Measurements from ENCODE around the gene SEC14L1. TPM values are rescaled to one million over a fixed set of nuclear protein-coding genes. Genes with fewer than 3 reads are reported as not detected.

SEC14L1 gene
- total RNA-seq, 2 experiments from 2014 or later = 44.2 to 67.0 TPM

DNA sequence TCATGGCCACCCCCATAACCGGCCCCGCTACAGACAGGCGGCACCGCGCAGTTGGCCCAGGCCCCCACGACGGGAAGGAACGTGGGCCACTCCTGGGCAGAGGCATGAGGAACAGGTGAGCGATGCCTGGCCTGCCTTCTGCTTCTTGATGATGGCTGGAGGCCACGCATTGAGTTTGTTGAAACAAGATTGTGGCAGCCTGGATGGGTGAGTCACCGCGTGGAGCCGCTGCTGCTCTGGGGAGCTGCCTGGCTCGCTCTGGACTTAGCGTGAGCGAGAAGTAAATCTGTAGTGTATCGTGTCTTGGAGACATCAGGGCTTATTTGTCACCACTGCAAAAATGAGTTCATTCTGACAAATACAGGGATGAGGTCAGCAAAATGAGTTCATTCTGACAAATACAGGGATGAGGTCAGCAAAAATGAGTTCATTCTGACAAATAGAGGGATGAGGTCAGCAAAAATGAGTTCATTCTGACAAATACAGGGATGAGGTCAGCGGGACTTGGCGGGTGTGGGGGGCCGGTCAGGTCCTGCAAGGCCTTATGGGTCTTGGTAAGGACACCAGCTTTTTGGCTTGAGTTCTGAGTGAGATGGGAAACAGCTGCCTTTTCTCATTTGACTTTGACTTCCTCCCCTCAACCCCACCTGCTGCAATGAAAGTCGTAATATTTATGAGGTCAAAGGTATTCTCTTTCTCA is 93.0 kb downstream of the SEC14L1 start:
- POLR2A ChIA-PET = interaction anchor here (0.6 to 0.7 kb wide), 2 partner anchors 26 to 145 kb away, joined by 3 to 4 read pairs; no protein-coding TSS in a partner anchor
- DNase-seq (peak; percentile 70), ATAC-seq (peak; percentile 87)
- no peaks in the 10 kb centered on the region for H3K36me3 Mint-ChIP-seq (ENCODE audit: low read depth)
- intact Hi-C loops (cut with DNase I, micrococcal nuclease) = loop anchor here in 1 of 2 experiments (1.0 kb wide), 1 partner anchor 93 kb away; the partner anchor contains the start of gene SEC14L1
- no peak overlapping the region for H3K4me3 Mint-ChIP-seq
- H3K9me3 Mint-ChIP-seq (ENCODE audit: low read depth) = peaks cover 2% of the 10 kb centered on the region
- H3K4me1 Mint-ChIP-seq = peaks cover 26% of the 10 kb centered on the region
- CTCF ChIA-PET = interaction anchor here (1.2 to 1.3 kb wide), 2 partner anchors 11 to 145 kb away, joined by 3 to 4 read pairs; no protein-coding TSS in a partner anchor
- H3K27me3 Mint-ChIP-seq = no peaks in the 10 kb centered on the region
- no peak overlapping the region for H3K27ac Mint-ChIP-seq

DNA sequence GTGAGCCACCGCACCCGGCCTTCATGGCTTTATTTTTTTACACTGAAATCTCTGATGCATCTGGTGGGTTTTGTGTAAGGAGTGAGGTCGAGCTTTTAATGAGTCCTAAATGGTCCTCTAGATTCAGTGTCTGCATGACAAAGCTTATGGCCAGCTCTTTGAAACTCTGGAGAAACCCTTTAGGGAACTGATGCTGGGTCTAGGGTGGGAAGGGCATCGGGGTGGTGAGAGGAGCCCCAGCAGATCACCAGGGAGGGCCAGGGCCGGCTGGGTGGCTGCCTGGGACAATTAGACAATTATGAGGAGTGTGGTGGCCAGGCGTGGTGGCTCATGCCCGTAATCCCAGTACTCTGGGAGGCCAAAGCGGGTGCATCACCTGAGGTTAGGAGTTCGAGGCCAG is 93.9 kb downstream of the SEC14L1 start:
- CTCF ChIA-PET = interaction anchor here (1.0 to 1.7 kb wide), 6 partner anchors 10 to 148 kb away, joined by 3 to 6 read pairs (median 4); no protein-coding TSS in a partner anchor
- intact Hi-C loops (cut with DNase I, micrococcal nuclease) = no loop called here
- Mint-ChIP-seq H3K4me3 (peak overlapping the region; percentile 58), H3K4me1 (peaks cover 26% of the 10 kb centered on the region), H3K27me3 (no peaks in the 10 kb centered on the region), H3K36me3 (ENCODE audit: low read depth) (no peaks in the 10 kb centered on the region), H3K9me3 (ENCODE audit: low read depth) (peaks cover 2% of the 10 kb centered on the region), H3K27ac (peak overlapping the region; percentile 82)
- ATAC-seq (no peak), DNase-seq (no peak)
- POLR2A ChIA-PET = interaction anchor here (0.6 to 1.4 kb wide), 3 partner anchors 27 to 146 kb away, joined by 3 to 7 read pairs (median 4); no protein-coding TSS in a partner anchor

DNA sequence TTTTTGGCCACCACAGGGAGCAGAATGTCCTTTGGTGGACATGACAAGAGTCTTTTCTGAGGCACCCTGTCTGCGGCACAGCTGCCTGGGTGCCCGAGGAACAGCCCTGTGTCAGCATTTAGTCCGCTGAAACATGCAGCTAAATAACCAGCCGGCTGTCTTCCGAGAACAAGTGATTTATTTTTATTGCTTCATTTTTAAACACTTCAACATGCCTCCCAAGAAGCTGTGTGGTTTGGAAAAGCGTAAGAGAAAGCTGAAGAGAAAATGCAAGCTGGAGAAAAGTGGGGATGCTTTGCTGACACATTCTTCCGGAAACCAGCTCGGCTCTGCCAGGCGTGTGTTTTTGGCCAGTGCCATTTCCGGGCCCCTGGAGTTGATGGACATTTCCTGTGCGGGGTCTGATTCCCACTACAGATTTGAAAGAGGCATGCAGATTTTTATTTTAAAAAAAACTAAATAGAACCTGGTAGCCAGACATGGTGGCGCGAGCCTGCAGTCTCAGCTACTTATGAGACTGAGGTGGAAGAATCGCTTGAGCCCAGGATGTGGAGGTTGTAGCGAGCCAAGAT is 94.7 kb downstream of the SEC14L1 start:
- peak overlapping the region; percentile 82 for H3K27ac Mint-ChIP-seq
- H3K27me3 Mint-ChIP-seq = no peaks in the 10 kb centered on the region
- intact Hi-C loops (cut with DNase I, micrococcal nuclease) = no loop called here
- POLR2A ChIA-PET = interaction anchor here (0.6 to 1.4 kb wide), 3 partner anchors 13 to 147 kb away, joined by 3 to 7 read pairs (median 5); no protein-coding TSS in a partner anchor
- CTCF ChIA-PET = interaction anchor here (0.6 to 1.7 kb wide), 8 partner anchors 12 to 951 kb away, joined by 3 to 6 read pairs (median 3); no protein-coding TSS in a partner anchor
- ATAC-seq (peak; percentile 44), DNase-seq (peak; percentile 58)
- H3K4me3 Mint-ChIP-seq = peak overlapping the region; percentile 58
- no peaks in the 10 kb centered on the region for H3K36me3 Mint-ChIP-seq (ENCODE audit: low read depth)
- H3K4me1 Mint-ChIP-seq = peaks cover 26% of the 10 kb centered on the region
- H3K9me3 Mint-ChIP-seq (ENCODE audit: low read depth) = peaks cover 2% of the 10 kb centered on the region

- DNase-seq (no peak), ATAC-seq (no peak)
- ChIA-PET POLR2A (no interaction called here), CTCF (interaction anchor here (1.0 kb wide), 1 partner anchor 143 kb away, joined by 3 read pairs; no protein-coding TSS in a partner anchor)
- Mint-ChIP-seq H3K4me1 (peaks cover 26% of the 10 kb centered on the region), H3K36me3 (ENCODE audit: low read depth) (no peaks in the 10 kb centered on the region), H3K27me3 (no peaks in the 10 kb centered on the region), H3K27ac (no peak overlapping the region), H3K9me3 (ENCODE audit: low read depth) (peaks cover 2% of the 10 kb centered on the region), H3K4me3 (no peak overlapping the region)
- intact Hi-C loops (cut with DNase I, micrococcal nuclease) = no loop called here
These were observed 96.7 kb downstream of the SEC14L1 start for GRCh38 chr17:77237232-77238008.

DNA sequence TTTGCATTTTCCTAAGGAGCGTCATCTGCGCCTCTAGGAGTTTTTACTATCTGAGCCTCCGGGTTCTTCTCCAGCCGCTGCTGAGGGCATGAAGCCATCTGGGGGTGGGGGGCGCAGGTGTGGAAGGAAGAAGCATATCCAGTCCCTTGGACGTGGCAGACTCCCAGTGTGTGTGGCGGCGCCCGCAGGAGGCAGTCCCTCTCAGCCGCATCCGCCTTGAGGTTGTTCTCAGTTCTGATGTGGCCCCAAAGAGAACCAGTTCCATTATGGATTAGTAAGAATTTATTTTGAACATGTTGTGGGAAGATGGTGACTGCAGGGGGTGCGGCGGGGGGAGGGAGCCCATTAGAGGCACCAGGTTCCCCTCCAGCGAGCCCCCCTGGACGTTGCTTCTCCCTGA is 100.2 kb downstream of the SEC14L1 start:
- intact Hi-C loops (cut with DNase I, micrococcal nuclease) = loop anchor here in 1 of 2 experiments (10.0 kb wide), 1 partner anchor 376 kb away; the partner anchor contains the start of gene MGAT5B
- H3K4me1 Mint-ChIP-seq = peaks cover 8% of the 10 kb centered on the region
- DNase-seq (no peak), ATAC-seq (no peak)
- no peaks in the 10 kb centered on the region for H3K36me3 Mint-ChIP-seq (ENCODE audit: low read depth)
- ChIA-PET POLR2A (no interaction called here), CTCF (no interaction called here)
- H3K27me3 Mint-ChIP-seq = no peaks in the 10 kb centered on the region
- peaks cover 2% of the 10 kb centered on the region for H3K9me3 Mint-ChIP-seq (ENCODE audit: low read depth)
- H3K4me3 Mint-ChIP-seq = no peak overlapping the region
- H3K27ac Mint-ChIP-seq = no peak overlapping the region

- Mint-ChIP-seq H3K27ac (no peak overlapping the region), H3K4me1 (peaks cover 7% of the 10 kb centered on the region), H3K36me3 (ENCODE audit: low read depth) (no peaks in the 10 kb centered on the region), H3K9me3 (ENCODE audit: low read depth) (peaks cover under 1% of the 10 kb centered on the region), H3K27me3 (peaks cover under 1% of the 10 kb centered on the region), H3K4me3 (no peak overlapping the region)
- no peak for ATAC-seq
- ChIA-PET POLR2A (no interaction called here), CTCF (interaction anchor here (0.8 to 1.1 kb wide), 3 partner anchors 154 to 431 kb away, joined by 3 read pairs; no protein-coding TSS in a partner anchor)
- DNase-seq = no peak
- intact Hi-C loops (cut with DNase I, micrococcal nuclease) = loop anchor here in 1 of 2 experiments (10.0 kb wide), 1 partner anchor 377 kb away; the partner anchor contains the start of gene MGAT5B
These were observed 101.5 kb downstream of the SEC14L1 start for GRCh38 chr17:77242118-77242851.

GRCh38 chr17:77245162-77245926 is 104.6 kb downstream of the SEC14L1 start:
- H3K4me3 Mint-ChIP-seq = no peak overlapping the region
- DNase-seq = peak; percentile 36
- intact Hi-C loops (cut with DNase I, micrococcal nuclease) = loop anchor here in 1 of 2 experiments (10.0 kb wide), 1 partner anchor 381 kb away; the partner anchor contains the start of gene MGAT5B
- no peaks in the 10 kb centered on the region for H3K36me3 Mint-ChIP-seq (ENCODE audit: low read depth)
- peaks cover 16% of the 10 kb centered on the region for H3K27me3 Mint-ChIP-seq
- ChIA-PET POLR2A (no interaction called here), CTCF (interaction anchor here (1.2 kb wide), 1 partner anchor 11 kb away, joined by 3 read pairs; no protein-coding TSS in a partner anchor)
- peak; percentile 30 for ATAC-seq
- H3K27ac Mint-ChIP-seq = no peak overlapping the region
- peaks cover 6% of the 10 kb centered on the region for H3K4me1 Mint-ChIP-seq
- no peaks in the 10 kb centered on the region for H3K9me3 Mint-ChIP-seq (ENCODE audit: low read depth)

DNA sequence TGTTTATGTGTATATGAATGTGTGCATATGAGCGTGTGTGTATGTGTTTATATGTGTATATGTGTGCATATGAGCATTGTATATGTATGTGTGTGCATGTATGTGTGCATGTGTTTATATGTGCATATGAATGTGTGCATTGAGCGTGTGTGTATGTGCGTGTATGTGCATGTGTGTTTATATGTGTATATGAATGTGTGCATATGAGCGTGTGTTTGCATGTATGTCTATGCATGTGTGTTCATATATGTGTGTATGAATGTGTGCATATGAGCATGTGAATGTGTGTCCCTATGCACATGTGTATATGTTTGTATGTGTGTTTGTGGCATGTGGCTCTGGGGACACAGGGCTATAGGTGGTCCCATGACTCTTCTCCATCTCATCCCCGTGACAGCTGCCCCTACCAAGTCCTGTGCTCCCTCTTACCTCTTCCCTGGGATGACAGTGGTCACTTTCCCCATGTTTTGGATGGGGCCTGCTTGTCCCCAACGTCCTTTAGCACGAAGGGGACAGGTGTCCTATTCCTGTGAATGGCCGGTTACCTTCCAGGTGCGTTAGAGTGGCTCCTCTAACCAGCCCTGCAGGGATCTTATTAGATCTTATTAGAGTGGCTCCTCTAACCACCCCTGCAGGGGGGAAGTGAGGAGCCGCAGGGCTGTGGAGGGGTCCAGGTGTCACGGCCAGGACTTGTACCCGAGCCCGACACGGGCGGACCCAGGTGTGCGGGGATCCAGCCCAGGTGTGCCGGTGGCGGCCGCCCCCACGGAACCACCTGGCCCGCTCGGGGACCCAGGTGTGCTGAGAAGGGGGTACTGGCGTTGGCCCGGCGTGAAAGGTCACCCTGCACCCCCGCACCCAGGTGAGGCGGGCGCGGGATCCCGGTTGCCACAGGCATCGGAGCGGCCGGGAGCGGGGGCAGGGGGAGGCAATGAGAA is 105.6 kb downstream of the SEC14L1 start:
- Mint-ChIP-seq H3K27me3 (peaks cover 16% of the 10 kb centered on the region), H3K4me1 (peaks cover 6% of the 10 kb centered on the region), H3K4me3 (peak overlapping the region; percentile 25), H3K27ac (no peak overlapping the region), H3K9me3 (ENCODE audit: low read depth) (no peaks in the 10 kb centered on the region), H3K36me3 (ENCODE audit: low read depth) (no peaks in the 10 kb centered on the region)
- ChIA-PET CTCF (interaction anchor here (0.6 kb wide), 1 partner anchor 162 kb away, joined by 5 read pairs; no protein-coding TSS in a partner anchor), POLR2A (no interaction called here)
- DNase-seq (no peak), ATAC-seq (no peak)
- intact Hi-C loops (cut with DNase I, micrococcal nuclease) = loop anchor here (1.0 to 10.0 kb wide), 7 partner anchors 106 to 382 kb away; partner anchors contain the start of genes MGAT5B (in 2 of the 2) and SEC14L1 (in 1 of the 2)

GRCh38 chr17:77247048-77247541 is 106.3 kb downstream of the SEC14L1 start:
- Mint-ChIP-seq H3K36me3 (ENCODE audit: low read depth) (no peaks in the 10 kb centered on the region), H3K4me3 (peak overlapping the region; percentile 32), H3K9me3 (ENCODE audit: low read depth) (no peaks in the 10 kb centered on the region), H3K4me1 (peaks cover 6% of the 10 kb centered on the region), H3K27ac (no peak overlapping the region), H3K27me3 (peaks cover 16% of the 10 kb centered on the region)
- intact Hi-C loops (cut with DNase I, micrococcal nuclease) = loop anchor here (1.0 to 10.0 kb wide), 7 partner anchors 106 to 382 kb away; partner anchors contain the start of genes MGAT5B (in 2 of the 2) and SEC14L1 (in 1 of the 2)
- peak; percentile 93 for DNase-seq
- ChIA-PET CTCF (interaction anchor here (1.8 kb wide), 1 partner anchor 159 kb away, joined by 14 read pairs; no protein-coding TSS in a partner anchor), POLR2A (no interaction called here)
- peak; percentile 95 for ATAC-seq
